ENCODE data around the gene LAMB3.
"Not testable (repeated sequence)": the region's sequence is repeated elsewhere in the genome, so short reads cannot be mapped to it uniquely, and the experiment has no call there.

Gene LAMB3

DNA sequence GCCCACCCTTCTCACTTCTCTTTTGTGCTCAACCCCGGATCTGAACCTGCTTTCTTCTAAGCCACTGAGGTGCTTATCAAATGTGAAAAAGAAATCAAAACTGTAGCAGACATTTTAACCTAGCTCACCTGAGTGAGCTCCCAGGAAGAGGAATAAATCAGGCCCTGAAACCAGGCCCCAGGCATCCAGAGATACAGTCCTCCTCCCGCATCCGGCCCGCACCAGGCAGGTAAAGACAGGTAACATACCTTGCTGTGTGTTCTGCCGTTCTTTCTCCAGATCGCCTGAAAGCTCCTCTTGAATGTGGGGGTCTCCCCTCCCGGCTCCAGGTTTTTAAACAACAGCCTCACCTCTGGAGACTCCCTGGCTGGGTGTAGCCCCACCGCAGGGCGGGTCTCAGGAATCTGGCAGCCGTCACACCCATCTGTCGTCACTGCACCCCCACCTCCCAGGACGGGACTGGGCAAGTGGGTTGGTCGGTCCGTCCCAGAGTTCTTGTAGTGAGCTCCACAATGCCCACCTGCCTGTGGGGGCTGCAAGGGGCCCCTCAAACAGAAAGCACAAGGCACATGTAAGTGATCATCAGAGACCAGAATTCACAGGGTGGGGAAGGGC is at the start of gene LAMB3:
TSS of gene LAMB3 (minus strand) at position 305 of the 615 bp plus-strand sequence. CDS start 1,481 bp downstream, outside the sequence.
- no peak for DNase-seq (ENCODE audit: low read depth)

- not testable (repeated sequence) for DNase-seq (ENCODE audit: low read depth)
Measured at GRCh38 chr1:209700686-209701085, 48.5 kb upstream of the LAMB3 start.

DNA sequence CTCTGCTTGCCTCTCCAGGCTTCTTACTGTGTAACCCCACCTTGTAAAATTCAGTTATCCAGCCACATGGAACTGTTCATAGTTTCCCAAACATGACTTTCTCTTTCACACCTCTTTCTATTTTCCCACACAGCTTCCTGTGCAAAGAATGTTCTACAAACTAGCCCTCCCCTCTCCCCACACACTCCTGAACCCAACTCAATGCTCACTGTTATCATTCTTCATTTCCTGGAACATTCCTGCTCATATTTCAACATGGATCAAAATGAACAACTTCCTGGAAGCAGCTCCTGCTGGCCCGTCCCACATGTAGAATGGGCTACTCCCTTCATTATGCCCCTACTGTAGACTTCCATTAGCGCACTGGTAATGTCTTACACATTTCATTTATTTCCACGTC is 44.9 kb upstream of the LAMB3 start:
- peak; percentile 43 for DNase-seq (ENCODE audit: low read depth)

GRCh38 chr1:209696673-209697072 is 44.4 kb upstream of the LAMB3 start:
- no peak for DNase-seq (ENCODE audit: low read depth)

- peak; percentile 82 for DNase-seq (ENCODE audit: low read depth)
Measured at GRCh38 chr1:209692745-209693504, 40.7 kb upstream of the LAMB3 start.

GRCh38 chr1:209692296-209692695 is 40.1 kb upstream of the LAMB3 start:
- DNase-seq (ENCODE audit: low read depth), result no peak

DNA sequence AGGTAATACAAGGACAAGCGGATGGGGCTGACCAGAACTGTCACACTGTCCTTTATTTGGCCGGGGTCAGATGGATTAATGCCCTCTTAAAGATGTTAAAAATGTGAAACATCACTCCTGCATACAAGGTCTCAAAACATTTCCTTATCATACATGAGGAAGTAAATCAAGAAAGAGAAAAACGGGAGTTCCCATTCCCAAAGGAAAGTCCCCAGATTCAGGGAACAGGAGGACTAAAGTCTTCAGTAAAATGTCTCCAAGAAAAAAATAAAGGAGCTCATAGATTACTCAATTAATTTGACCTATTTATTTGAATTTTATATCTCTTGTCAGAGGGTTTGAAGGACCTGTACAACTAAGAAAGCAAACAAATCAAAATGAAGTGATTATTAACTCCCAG is 39.0 kb upstream of the LAMB3 start:
- DNase-seq (ENCODE audit: low read depth), result no peak

DNA sequence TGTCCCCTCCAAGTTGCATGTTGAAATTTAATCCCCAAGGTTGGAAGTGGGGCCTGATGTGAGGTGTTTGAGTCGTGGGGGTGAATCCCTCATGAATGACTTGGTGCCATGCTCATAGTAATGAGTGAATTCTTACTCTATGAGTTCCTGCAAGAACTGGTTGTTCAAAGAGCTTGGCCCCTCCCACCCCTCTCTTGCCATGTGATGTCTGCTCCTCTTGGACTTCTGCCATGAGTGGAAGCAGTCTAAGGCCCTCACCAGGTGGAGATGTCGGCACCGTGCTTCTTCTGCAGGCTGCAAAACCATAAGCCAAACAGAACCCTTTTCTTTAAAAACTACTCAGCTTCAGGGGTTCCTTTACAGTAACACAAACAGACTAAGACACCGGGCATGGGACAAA is 37.3 kb upstream of the LAMB3 start:
- no peak for DNase-seq (ENCODE audit: low read depth)

- peak; percentile 31 for DNase-seq (ENCODE audit: low read depth)
Measured at GRCh38 chr1:209688746-209689234, 36.6 kb upstream of the LAMB3 start.

DNA sequence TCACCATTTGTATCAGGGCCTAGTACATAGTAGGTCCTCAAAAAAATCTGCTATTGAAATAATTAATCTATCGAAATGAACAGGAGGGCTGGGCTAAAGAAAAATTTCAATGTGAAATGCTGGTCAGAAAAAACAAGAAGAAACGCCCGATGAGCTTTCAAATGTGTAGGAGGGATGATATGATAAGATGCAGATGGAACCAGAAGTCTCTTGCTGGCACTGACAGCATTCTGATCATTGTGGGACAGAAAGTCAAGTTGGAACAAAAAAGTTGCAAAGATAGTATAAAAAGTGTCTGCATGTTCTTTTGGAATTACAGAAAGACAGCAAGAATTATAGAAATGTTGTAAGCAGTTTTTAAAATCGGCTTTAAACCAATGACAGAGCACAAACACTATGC is 34.1 kb upstream of the LAMB3 start:
- DNase-seq (ENCODE audit: low read depth), result no peak

DNA sequence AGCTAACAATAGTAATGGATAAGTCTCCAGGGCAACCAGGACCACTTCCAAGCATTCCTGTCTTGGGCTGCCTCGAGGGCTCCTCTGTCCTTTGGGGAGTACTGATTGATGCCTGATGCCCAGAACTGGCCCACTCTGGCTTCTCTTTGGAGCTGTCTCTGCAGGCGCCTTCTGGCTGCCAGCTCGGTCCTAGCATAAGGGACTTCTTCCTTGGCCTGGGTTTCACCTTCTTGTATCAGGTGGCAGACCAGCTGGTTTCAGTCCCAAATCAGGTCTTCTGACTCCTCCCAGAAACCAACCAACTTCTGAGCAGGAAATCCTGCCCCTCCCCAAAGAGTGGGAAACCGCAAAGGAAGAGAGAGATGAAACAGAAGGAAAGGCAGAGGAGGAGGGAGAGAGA is 33.6 kb upstream of the LAMB3 start:
- DNase-seq (ENCODE audit: low read depth), result no peak

GRCh38 chr1:209678981-209679539 is 26.8 kb upstream of the LAMB3 start:
- no peak for DNase-seq (ENCODE audit: low read depth)

- DNase-seq (ENCODE audit: low read depth), result peak; percentile 29
Measured at GRCh38 chr1:209675565-209676154, 23.4 kb upstream of the LAMB3 start.

GRCh38 chr1:209674957-209675564 is 22.8 kb upstream of the LAMB3 start, which contains the start of gene G0S2:
TSS of gene G0S2 (plus strand) at chr1:209675412. CDS start at chr1:209675685, 273 bp downstream.
- DNase-seq (ENCODE audit: low read depth), result peak; percentile 33

DNA sequence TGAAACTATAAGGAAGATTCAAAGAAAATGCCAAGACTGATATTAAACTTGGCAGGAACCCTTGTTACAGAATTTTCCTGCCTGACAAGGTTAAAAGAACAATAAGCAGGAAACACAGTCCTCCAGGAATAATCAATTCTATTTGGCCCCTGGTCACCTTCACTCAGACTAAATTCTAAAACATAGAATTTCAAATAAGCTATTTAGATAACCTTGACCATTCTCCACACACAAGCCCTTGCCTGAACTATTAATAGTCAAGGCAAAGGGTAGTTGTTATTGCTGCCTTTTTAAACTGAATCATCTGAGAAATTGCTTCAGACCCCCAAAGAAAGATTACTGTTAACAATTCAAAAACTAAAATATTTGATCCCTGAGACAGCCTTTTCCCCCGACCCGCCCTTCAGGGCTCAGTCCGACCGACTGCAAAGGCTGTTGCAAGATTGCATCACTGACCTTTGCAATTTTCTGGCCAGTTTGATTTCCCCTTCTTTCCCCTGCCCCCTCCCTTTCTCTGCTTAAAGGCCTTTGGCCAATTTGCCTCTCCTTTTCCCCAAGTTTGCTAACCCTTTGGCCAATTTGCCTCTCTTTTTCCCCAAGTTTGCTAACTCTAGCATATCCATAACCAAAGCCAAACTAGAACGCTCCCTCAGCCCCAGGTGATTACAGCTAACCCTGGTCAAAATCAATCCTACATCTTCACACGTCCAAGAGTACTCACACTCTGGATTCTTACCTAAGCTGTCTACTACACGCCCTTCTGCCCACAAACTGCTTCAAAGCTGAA is 21.6 kb upstream of the LAMB3 start:
- no peak for DNase-seq (ENCODE audit: low read depth)

GRCh38 chr1:209672705-209673630 is 20.7 kb upstream of the LAMB3 start:
- DNase-seq (ENCODE audit: low read depth), result peak; percentile 38

DNA sequence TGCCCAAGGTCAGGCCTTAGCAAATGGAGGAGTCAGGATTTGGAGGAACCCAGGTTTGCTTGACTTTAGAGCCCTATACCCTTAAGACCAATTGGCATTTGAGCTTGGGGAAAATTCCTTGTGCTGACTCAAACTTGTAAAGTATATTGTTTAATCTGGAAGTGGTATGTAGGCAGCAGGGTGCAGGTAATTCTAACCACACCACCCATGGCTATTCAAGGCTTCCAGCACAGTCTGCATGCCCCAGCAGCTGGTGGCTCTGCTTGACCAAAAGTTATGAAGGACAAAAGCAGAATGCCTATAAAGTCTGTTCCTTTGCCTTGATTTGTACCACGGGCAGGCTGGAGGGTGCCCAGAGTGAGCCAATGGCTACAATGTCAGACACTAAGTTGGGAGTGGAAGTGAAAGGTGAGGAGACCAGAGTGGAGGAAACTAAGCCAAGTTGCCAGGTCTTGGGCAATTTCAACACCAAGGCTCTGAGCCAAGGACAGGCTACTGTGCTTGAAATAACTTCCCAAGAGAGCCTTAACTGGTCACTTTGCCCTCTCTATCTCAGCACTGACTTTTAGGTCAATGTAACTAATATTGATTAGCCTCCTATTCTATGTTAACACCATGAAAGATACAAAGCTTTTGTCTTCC is 18.3 kb upstream of the LAMB3 start:
- DNase-seq (ENCODE audit: low read depth), result no peak

DNA sequence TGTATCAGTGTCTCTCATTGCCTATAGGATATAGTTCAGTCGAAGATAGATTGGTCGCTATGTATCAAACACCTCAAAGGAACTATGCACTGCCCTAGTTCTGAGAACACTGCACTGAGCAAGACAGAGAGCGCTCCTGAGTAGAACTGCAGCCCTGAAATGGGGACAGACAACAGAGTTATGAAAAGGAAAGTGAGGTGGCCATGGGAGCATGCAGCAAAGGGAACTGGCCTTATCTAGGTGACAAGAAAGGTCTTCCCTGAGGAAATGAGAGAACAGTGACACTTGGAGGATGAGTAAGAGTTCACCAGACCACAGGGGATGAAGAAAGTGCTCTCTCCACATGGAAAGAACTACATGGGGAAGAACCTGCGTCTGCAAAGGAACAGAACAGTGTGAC is 15.5 kb upstream of the LAMB3 start:
- DNase-seq (ENCODE audit: low read depth), result no peak

DNA sequence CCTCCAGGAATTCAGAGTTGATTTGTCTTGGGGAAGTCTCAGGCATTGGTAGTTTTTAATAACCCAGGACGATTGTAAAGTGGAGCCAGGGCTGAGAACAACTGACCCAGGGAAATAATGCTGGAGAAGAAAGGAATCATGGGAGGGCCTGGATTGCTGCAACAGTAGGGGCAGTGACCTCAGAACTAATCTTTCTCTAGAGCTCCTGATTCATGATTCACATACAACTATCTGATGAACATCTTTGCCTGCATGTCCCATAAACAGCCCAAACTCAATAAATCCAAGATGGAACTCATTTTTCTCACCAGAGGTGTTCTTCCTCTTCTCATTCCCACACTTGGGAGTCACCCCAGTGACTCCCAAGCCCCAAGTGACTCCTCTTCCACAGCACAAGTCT is 14.9 kb upstream of the LAMB3 start:
- DNase-seq (ENCODE audit: low read depth), result peak; percentile 24

DNA sequence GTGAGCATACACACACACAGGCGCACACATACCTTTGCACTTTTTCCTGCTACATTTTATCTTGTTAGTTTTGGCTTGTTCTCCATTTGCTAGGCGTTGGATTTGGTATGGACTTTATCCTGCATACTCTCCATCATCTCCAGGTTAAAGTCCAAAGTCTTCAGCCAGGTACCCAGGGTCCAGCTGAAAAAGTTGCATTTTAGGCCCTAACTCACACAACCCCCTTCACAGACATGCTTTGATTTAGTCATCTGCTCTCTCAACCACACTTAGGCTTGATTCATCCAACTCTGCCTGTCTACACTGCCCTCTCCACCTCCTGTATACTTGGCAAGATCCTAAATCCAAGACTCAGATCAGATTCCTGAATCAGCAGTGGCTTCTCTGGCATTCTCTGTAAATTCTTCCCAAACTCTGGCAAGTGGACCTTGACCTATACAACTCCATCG is 10.7 kb upstream of the LAMB3 start:
- DNase-seq (ENCODE audit: low read depth), result no peak

Data from iris pigment epithelial cell (primary cell).